ENCODE measurements around the gene MLLT6. TPM values are rescaled to one million over a fixed set of nuclear protein-coding genes. Genes with fewer than 3 reads are reported as not detected.

The MLLT6 gene
- total and polyA plus RNA-seq, 10 of the 15 experiments (the other 5 are each of a cell fraction or from before 2014, with no cell fraction given): 4.8 to 105 (median 36.3) TPM

- FAIRE-seq (no peak), ATAC-seq (no peak), DNase-seq (ENCODE audit: low read depth, low spot score) (no peak)
- H3K9me3 ChIP-seq (replicated peaks; ENCODE audit: control insufficient read depth, insufficient read depth, low read length): no peaks in the 10 kb centered on the region
- H3K79me2 ChIP-seq (ENCODE audit: control insufficient read depth, insufficient read depth, low read length): peaks cover 35% of the 10 kb centered on the region
- no peak overlapping the region for H3K4me2 ChIP-seq (ENCODE audit: control insufficient read depth, insufficient read depth)
- CTCF ChIA-PET: interaction anchor here (1.0 kb wide), 1 partner anchor 65 kb away, joined by 4 read pairs; no protein-coding TSS in a partner anchor
- WGBS (ENCODE audit: insufficient coverage, insufficient replicate concordance, low lambda C conversion rate, missing lambda C conversion rate): 23% methylated on average over 7 of the region's 7 CpGs
- no peak overlapping the region for H3K27ac ChIP-seq (ENCODE audit: control insufficient read depth, insufficient read depth)
- in situ Hi-C loops (cut with MboI) (no loop called here), intact Hi-C loops (cut with micrococcal nuclease; ENCODE audit: unreplicated experiment) (no loop called here)
- POLR2A ChIA-PET: no interaction called here
- BruUV-seq (replicated peaks): no TSS peak
- H2AFZ ChIP-seq (ENCODE audit: control insufficient read depth, low read depth, low read length): no peak overlapping the region
- H4K20me1 ChIP-seq (ENCODE audit: control insufficient read depth, insufficient read depth): no peaks in the 10 kb centered on the region
- peaks cover 4 to 10% of the 10 kb centered on the region in 2 experiments; a peak in 3 of 4 replicates for H3K36me3 ChIP-seq (ENCODE audit: control insufficient read depth in 2 of 2, insufficient read depth in 2 of 2, low read length in 1 of 2)
- SMC1A ChIA-PET (ENCODE audit: uncharacterized antibody, unreplicated experiment): no interaction called here
- RAD21 ChIA-PET (ENCODE audit: unreplicated experiment): no interaction called here
- H3K4me3 ChIP-seq: no peak overlapping the region
- H3K27me3 ChIP-seq (replicated peaks in 1 of 2; ENCODE audit: control insufficient read depth in 2 of 2, insufficient read depth in 2 of 2, low read length in 1 of 2): no peaks in the 10 kb centered on the region
- no peak overlapping the region for H3K9ac ChIP-seq (ENCODE audit: control insufficient read depth, insufficient read depth, low read length)
- H3K4me1 ChIP-seq (ENCODE audit: control insufficient read depth, insufficient read depth, low read length): peaks cover 33% of the 10 kb centered on the region
- no peak for TF ChIP-seq ZNF687 (IDR thresholded peaks at IDR 0.05)
- no peak for TF ChIP-seq ZBTB33 (IDR thresholded peaks at IDR 0.05)
- TF ChIP-seq RUNX3 (IDR thresholded peaks at IDR 0.05; ENCODE audit: low read length): no peak
- TF ChIP-seq YY1 (IDR thresholded peaks at IDR 0.05; ENCODE audit: low read depth, low read length): no peak
- no peak for TF ChIP-seq CHD4 (IDR thresholded peaks at IDR 0.05)
- TF ChIP-seq MYC (IDR thresholded peaks at IDR 0.05; ENCODE audit: insufficient read depth, insufficient read length, insufficient replicate concordance, low read length, severe bottlenecking): no peak
- no peak for TF ChIP-seq TBL1XR1 (IDR thresholded peaks at IDR 0.05; ENCODE audit: low read depth, low read length)
- TF ChIP-seq ZNF384 (IDR thresholded peaks at IDR 0.05; ENCODE audit: borderline replicate concordance, low read depth, low read length): no peak
- TF ChIP-seq CHD2 (IDR thresholded peaks at IDR 0.05; ENCODE audit: borderline replicate concordance, low read depth, low read length): no peak
- no peak for TF ChIP-seq PRDM15 (CRISPR knock-in tag; IDR thresholded peaks at IDR 0.05)
These were observed 36.9 kb downstream of the MLLT6 start for GRCh38 chr17:38741921-38742410.
